HEK293 (cell line): ENCODE results near the gene RAC3.

Experiments used
- CTCF ChIA-PET: fragments of 350-600 bp; formaldehyde crosslinking; extraction: SDS; loops from one replicate; lab custom pipeline; 2021; ENCODE audit warnings: antibody characterized with exemption; lab: Yijun Ruan, JAX
- POLR2A ChIA-PET: fragments of 300-600 bp; formaldehyde crosslinking; extraction: SDS; loops from one replicate; lab custom pipeline; 2020; ENCODE audit warnings: antibody characterized with exemption, inconsistent platforms; lab: Yijun Ruan, JAX
- H3K27ac ChIP-seq: fragments of 200-500 bp; sonication (Bioruptor generic); 2 replicates; pipeline ENCODE4 v1.5.1; 2014; ENCODE audit warnings: low read depth, low read length, control low read depth, inconsistent platforms; ENCODE audit errors: extremely low read depth
- H3K36me3 ChIP-seq, 2 experiments: fragments of 200-500 bp in 1 of 2; sonication (Bioruptor generic) in 1 of 2; 1 replicate in 1 of 2; 2 replicates in 1 of 2; pipeline ENCODE4 v1.5.1; 2014 to 2017; ENCODE audit warnings: inconsistent platforms in 2 of 2, low read length in 2 of 2; ENCODE audit not compliant: control insufficient read depth in 2 of 2, insufficient read depth in 1 of 2
- H3K4me1 ChIP-seq: fragments of 200-500 bp; sonication (Bioruptor generic); 2 replicates; pipeline ENCODE4 v1.5.1; 2014; ENCODE audit warnings: mild to moderate bottlenecking, low read length, inconsistent platforms; ENCODE audit not compliant: control insufficient read depth, insufficient read depth
- H3K4me3 ChIP-seq: 2 replicates; pipeline ENCODE4 v1.5.1; 2011; ENCODE audit warnings: low read depth, mild to moderate bottlenecking, control low read depth, low read length, moderate library complexity
- H3K9me3 ChIP-seq: fragments of 200-500 bp; sonication (Bioruptor generic); 2 replicates; pipeline ENCODE4 v1.5.1; 2014; ENCODE audit warnings: low read depth, low read length, inconsistent platforms; ENCODE audit not compliant: control insufficient read depth, insufficient read depth
- BCL11B ChIP-seq: fragments of 450-650 bp; formaldehyde crosslinking; IDR thresholded peaks from 2 replicates; pipeline ENCODE4 v1.5.1; 2016; ENCODE audit warnings: low read depth, missing biosample characterization, missing genetic modification characterization
- EGR2 ChIP-seq: fragments of 450-650 bp; formaldehyde crosslinking; IDR thresholded peaks from 2 replicates; pipeline ENCODE4 v1.5.1; 2016; ENCODE audit warnings: low read depth, missing biosample characterization, missing genetic modification characterization
- GLI4 ChIP-seq: fragments of 450-650 bp; formaldehyde crosslinking; IDR thresholded peaks from 2 replicates; pipeline ENCODE4 v1.5.1; 2016; ENCODE audit warnings: missing biosample characterization, missing genetic modification characterization
- IKZF3 ChIP-seq: fragments of 450-650 bp; IDR thresholded peaks from 2 replicates; pipeline ENCODE4 v1.5.0; 2018; ENCODE audit warnings: missing biosample characterization, mild to moderate bottlenecking, missing genetic modification characterization, moderate library complexity
- KLF8 ChIP-seq: fragments of 450-650 bp; formaldehyde crosslinking; IDR thresholded peaks from 2 replicates; pipeline ENCODE4 v1.5.1; 2016; ENCODE audit warnings: missing biosample characterization, missing genetic modification characterization
- PATZ1 ChIP-seq: fragments of 450-650 bp; formaldehyde crosslinking; IDR thresholded peaks from 2 replicates; pipeline ENCODE4 v1.5.1; 2016; ENCODE audit warnings: missing biosample characterization, missing genetic modification characterization
- PBX3 ChIP-seq: sonication (generic); formaldehyde crosslinking; IDR thresholded peaks from 2 replicates; pipeline ENCODE4 v1.8.1; 2022; ENCODE audit warnings: mild to moderate bottlenecking, moderate library complexity, missing genetic modification reagents
- WT1 ChIP-seq: fragments of 450-650 bp; formaldehyde crosslinking; IDR thresholded peaks from 2 replicates; pipeline ENCODE4 v1.5.1; 2016; ENCODE audit warnings: missing biosample characterization, missing genetic modification characterization
- ZBTB26 ChIP-seq: fragments of 450-650 bp; formaldehyde crosslinking; optimal IDR thresholded peaks from 2 replicates; pipeline ENCODE3; 2016; ENCODE audit warnings: missing biosample characterization, mild to moderate bottlenecking, missing genetic modification characterization
- ZBTB48 ChIP-seq: fragments of 450-650 bp; formaldehyde crosslinking; IDR thresholded peaks from 2 replicates; pipeline ENCODE4 v1.5.1; 2016; ENCODE audit warnings: missing biosample characterization, missing genetic modification characterization
- ZEB2 ChIP-seq: fragments of 450-650 bp; formaldehyde crosslinking; IDR thresholded peaks from 2 replicates; pipeline ENCODE4 v1.5.1; 2016; ENCODE audit warnings: missing biosample characterization, missing genetic modification characterization
- ZIC2 ChIP-seq: fragments of 450-650 bp; formaldehyde crosslinking; IDR thresholded peaks from 2 replicates; pipeline ENCODE4 v1.5.1; 2016; ENCODE audit warnings: missing biosample characterization, missing genetic modification characterization
- ZNF132 ChIP-seq: fragments of 450-650 bp; formaldehyde crosslinking; IDR thresholded peaks from 2 replicates; pipeline ENCODE4 v1.5.1; 2017; ENCODE audit warnings: missing biosample characterization, missing genetic modification characterization, borderline replicate concordance
- ZNF2 ChIP-seq: fragments of 450-650 bp; formaldehyde crosslinking; IDR thresholded peaks from 2 replicates; pipeline ENCODE4 v1.5.1; 2016; ENCODE audit warnings: missing biosample characterization, missing genetic modification characterization
- ZNF26 ChIP-seq: fragments of 450-650 bp; formaldehyde crosslinking; IDR thresholded peaks from 2 replicates; pipeline ENCODE4 v1.5.1; 2016; ENCODE audit warnings: missing biosample characterization, missing genetic modification characterization
- ZNF513 ChIP-seq: fragments of 450-650 bp; IDR thresholded peaks from 2 replicates; pipeline ENCODE4 v1.5.1; 2018; ENCODE audit warnings: missing biosample characterization, missing genetic modification characterization
- ZNF514 ChIP-seq: fragments of 450-650 bp; formaldehyde crosslinking; IDR thresholded peaks from 2 replicates; pipeline ENCODE4 v1.5.1; 2016; ENCODE audit warnings: missing biosample characterization, missing genetic modification characterization
- ZNF580 ChIP-seq: fragments of 450-650 bp; formaldehyde crosslinking; IDR thresholded peaks from 2 replicates; pipeline ENCODE4 v1.5.1; 2016; ENCODE audit warnings: missing biosample characterization, missing genetic modification characterization
- ZNF600 ChIP-seq: fragments of 450-650 bp; formaldehyde crosslinking; IDR thresholded peaks from 2 replicates; pipeline ENCODE4 v1.5.1; 2016; ENCODE audit warnings: missing biosample characterization, missing genetic modification characterization
- ZNF626 ChIP-seq: fragments of 450-650 bp; sonication (Bioruptor Pico); formaldehyde crosslinking; IDR thresholded peaks from 2 replicates; pipeline ENCODE4 v1.5.1; 2018; ENCODE audit warnings: missing biosample characterization, missing genetic modification characterization, inconsistent platforms
- ZNF629 ChIP-seq: fragments of 450-650 bp; formaldehyde crosslinking; IDR thresholded peaks from 2 replicates; pipeline ENCODE4 v1.5.1; 2017; ENCODE audit warnings: missing biosample characterization, missing genetic modification characterization
- ZNF654 ChIP-seq: fragments of 450-650 bp; formaldehyde crosslinking; IDR thresholded peaks from 2 replicates; pipeline ENCODE4 v1.5.1; 2016; ENCODE audit warnings: low read depth, missing biosample characterization, missing genetic modification characterization

RAC3 gene

GRCh38 chr17:82019690-82020571, 11.5 kb upstream of the RAC3 start (continued):
- TF ChIP-seq PATZ1 (tag by site-specific recombination) (peak; percentile 44; the same call in 1 of the 2 replicates), ZBTB26 (tag by site-specific recombination) (peak; percentile 15), IKZF3 (tag by site-specific recombination) (0 out of 2 replicates have a peak, but pooled peaks have one; percentile 39), ZNF513 (tag by site-specific recombination) (no peak), ZNF629 (tag by site-specific recombination) (peak; percentile 7; the same call in 1 of the 2 replicates), ZNF626 (tag by site-specific recombination) (no peak), EGR2 (tag by site-specific recombination) (0 out of 2 replicates have a peak, but pooled peaks have one; percentile 45), ZNF580 (tag by site-specific recombination) (no peak), ZNF600 (tag by site-specific recombination) (peak; percentile 81; the same call in 1 of the 2 replicates), BCL11B (tag by site-specific recombination) (peak; percentile 71), KLF8 (tag by site-specific recombination) (0 out of 2 replicates have a peak, but pooled peaks have one; percentile 41), ZIC2 (tag by site-specific recombination) (peak; percentile 19; the same call in 1 of the 2 replicates), ZNF2 (tag by site-specific recombination) (peak; percentile 97), GLI4 (tag by site-specific recombination) (no peak), ZBTB48 (tag by site-specific recombination) (peak; percentile 33; the same call in 1 of the 2 replicates)

- no peak overlapping the region for H3K4me3 ChIP-seq
- ChIA-PET POLR2A (interaction anchor here (0.5 to 5.1 kb wide), 13 partner anchors 10 to 298 kb away, joined by 3 to 61 read pairs (median 8); partner anchors contain the start of genes DCXR, NOTUM and RAC3), CTCF (interaction anchor here (0.6 to 7.6 kb wide), 31 partner anchors 8 to 284 kb away, joined by 3 to 105 read pairs (median 5); partner anchors contain the start of genes DCXR, MAFG, NOTUM and RAC3)
- H3K27ac ChIP-seq: peak overlapping the region; percentile 38
- no peaks in the 10 kb centered on the region for H3K9me3 ChIP-seq
- peaks cover 11% of the 10 kb centered on the region for H3K4me1 ChIP-seq
- no peak for TF ChIP-seq ZNF514 (tag by site-specific recombination)
- peak; percentile 10; the same call in 1 of the 2 replicates for TF ChIP-seq PBX3 (CRISPR knock-in tag)
- no peak for TF ChIP-seq ZNF654 (tag by site-specific recombination)
- no peak for TF ChIP-seq ZEB2 (tag by site-specific recombination)
- no peak for TF ChIP-seq ZNF26 (tag by site-specific recombination)
- TF ChIP-seq ZNF132 (tag by site-specific recombination): no peak
- no peak for TF ChIP-seq WT1 (tag by site-specific recombination)
- TF ChIP-seq, all 188 proteins: peak for 1
- peaks cover 0 to 30% of the 10 kb centered on the region in 2 experiments; a peak in 1 of 3 replicates for H3K36me3 ChIP-seq
Observed at GRCh38 chr17:82020572-82021106, 10.8 kb upstream of the RAC3 start.
